ENCODE measurements around the gene ARHGEF7.

- TF ChIP-seq, protein P1, sequence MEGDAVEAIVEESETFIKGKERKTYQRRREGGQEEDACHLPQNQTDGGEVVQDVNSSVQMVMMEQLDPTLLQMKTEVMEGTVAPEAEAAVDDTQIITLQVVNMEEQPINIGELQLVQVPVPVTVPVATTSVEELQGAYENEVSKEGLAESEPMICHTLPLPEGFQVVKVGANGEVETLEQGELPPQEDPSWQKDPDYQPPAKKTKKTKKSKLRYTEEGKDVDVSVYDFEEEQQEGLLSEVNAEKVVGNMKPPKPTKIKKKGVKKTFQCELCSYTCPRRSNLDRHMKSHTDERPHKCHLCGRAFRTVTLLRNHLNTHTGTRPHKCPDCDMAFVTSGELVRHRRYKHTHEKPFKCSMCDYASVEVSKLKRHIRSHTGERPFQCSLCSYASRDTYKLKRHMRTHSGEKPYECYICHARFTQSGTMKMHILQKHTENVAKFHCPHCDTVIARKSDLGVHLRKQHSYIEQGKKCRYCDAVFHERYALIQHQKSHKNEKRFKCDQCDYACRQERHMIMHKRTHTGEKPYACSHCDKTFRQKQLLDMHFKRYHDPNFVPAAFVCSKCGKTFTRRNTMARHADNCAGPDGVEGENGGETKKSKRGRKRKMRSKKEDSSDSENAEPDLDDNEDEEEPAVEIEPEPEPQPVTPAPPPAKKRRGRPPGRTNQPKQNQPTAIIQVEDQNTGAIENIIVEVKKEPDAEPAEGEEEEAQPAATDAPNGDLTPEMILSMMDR (IDR thresholded peaks at IDR 0.05) = no peak
- TF ChIP-seq POLR2A (IDR thresholded peaks at IDR 0.05) = no peak
Observed at GRCh38 chr13:111209613-111210012, 94.5 kb downstream of the ARHGEF7 start.
